Stimulated activated effector memory CD8-positive, alpha-beta T cell treated with anti-CD3 and anti-CD28 coated beads, Interleukin-12 subunit alpha, Interleukin-12 subunit beta, amount 100 ng/mL, for 72 hours (primary cell): ENCODE data around the gene GHR.
A peak's percentile ranks its signal among the peaks of the same experiment; 100 is the strongest.

Experiments
- ATAC-seq: fragments of 150-1000 bp; cut with Tn5 transposase; 2 replicates; pipeline ENCODE4 v1.10.0; 2021
- DNase-seq, 2 donors: peaks; one replicate each; pipeline ENCODE4 v3.0.0; 2021 to 2022; ENCODE audit warnings: low spot score in 2 of 2
- H3K27ac Mint-ChIP-seq: one replicate; pipeline ENCODE4 v1.8.0; 2022; ENCODE audit warnings: mild to moderate bottlenecking, mixed read lengths
- H3K36me3 Mint-ChIP-seq: one replicate; pipeline ENCODE4 v1.8.0; 2022; ENCODE audit warnings: mild to moderate bottlenecking, mixed read lengths
- H3K4me1 Mint-ChIP-seq: one replicate; pipeline ENCODE4 v1.8.0; 2022; ENCODE audit warnings: mixed read lengths
- H3K4me3 Mint-ChIP-seq: one replicate; pipeline ENCODE4 v1.8.0; 2022; ENCODE audit warnings: mild to moderate bottlenecking, mixed read lengths
- H3K9me3 Mint-ChIP-seq: one replicate; pipeline ENCODE4 v1.8.0; 2022; ENCODE audit warnings: mixed read lengths

The GHR gene

DNA sequence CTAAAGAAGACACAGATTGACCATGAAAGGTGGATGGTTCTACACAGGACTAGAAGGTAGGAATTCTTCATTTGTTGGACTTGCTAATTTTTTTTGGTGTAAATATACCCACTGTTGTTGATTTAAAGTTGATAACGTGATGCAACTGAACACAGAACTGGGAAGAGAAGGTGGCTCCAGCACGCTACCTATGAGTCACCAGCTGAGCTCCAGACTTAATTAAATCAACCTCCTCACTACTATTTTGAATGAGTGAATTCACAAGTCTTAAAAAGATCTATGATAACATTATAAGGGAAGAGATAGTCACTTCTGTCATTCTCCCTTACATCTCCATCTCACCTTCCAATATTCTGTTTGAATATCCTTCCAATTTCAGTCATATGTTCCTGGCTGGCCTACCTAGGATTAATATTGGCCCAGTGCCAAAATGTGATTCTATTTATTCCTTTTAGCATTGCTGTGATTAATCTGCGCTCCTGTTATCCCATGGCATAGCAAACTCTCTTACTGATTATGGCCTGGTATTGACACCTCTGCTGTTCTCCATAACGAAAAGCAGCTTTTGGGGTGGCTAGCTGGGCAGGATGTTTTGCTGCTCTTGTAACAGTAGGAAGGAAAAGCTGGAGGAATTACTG, 197.5 kb downstream of the GHR start:
- Mint-ChIP-seq H3K4me1 (no peaks in the 10 kb centered on the region), H3K9me3 (no peaks in the 10 kb centered on the region), H3K27ac (no peak overlapping the region), H3K4me3 (no peak overlapping the region), H3K36me3 (no peaks in the 10 kb centered on the region)
- no peak for ATAC-seq
- DNase-seq: no peak

DNA sequence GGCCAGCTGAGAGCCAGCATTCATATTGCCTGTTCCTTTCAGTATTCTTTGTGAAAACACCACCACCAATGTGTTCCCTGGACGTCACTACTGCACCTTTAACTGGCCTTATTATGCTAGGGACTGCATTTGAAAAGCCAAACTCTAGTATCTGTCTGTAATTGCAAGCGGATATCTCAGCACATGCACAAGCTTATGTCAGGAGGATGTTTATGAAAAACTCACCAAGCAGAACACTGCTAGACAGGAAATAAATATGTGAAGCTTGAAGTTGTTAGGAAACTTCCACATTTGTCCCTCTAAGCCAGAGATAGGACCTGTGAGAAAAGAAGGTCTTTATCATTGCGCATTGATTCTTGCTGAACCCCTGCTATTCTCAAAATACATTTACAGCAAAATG, 198.0 kb downstream of the GHR start:
- Mint-ChIP-seq H3K9me3 (no peaks in the 10 kb centered on the region), H3K36me3 (no peaks in the 10 kb centered on the region), H3K27ac (no peak overlapping the region), H3K4me3 (no peak overlapping the region), H3K4me1 (no peaks in the 10 kb centered on the region)
- DNase-seq (no peak), ATAC-seq (no peak)

DNA sequence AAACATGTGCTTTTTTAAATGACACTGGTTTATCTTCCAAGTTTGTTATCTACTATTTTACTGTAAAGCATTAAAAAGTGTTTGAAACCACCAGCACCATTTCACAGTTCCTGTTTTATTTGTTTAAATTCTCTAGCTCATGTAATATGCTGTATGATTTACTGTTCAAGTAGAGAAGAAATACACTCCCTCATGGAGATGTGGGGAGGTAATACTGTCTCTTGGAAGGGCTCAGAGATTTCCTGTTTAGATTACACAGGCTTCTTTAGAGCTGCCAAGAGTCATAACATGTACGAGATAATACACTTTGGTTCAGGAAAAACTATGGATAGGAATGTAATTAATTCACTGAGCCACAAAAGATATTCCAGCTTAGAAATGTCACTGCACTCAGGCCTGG, 198.4 kb downstream of the GHR start:
- H3K4me1 Mint-ChIP-seq: no peaks in the 10 kb centered on the region
- H3K4me3 Mint-ChIP-seq: no peak overlapping the region
- no peaks in the 10 kb centered on the region for H3K9me3 Mint-ChIP-seq
- no peak for DNase-seq
- no peak for ATAC-seq
- H3K27ac Mint-ChIP-seq: no peak overlapping the region
- no peaks in the 10 kb centered on the region for H3K36me3 Mint-ChIP-seq

GRCh38 chr5:42624912-42625311, 201.7 kb downstream of the GHR start:
- H3K9me3 Mint-ChIP-seq: no peaks in the 10 kb centered on the region
- no peak for DNase-seq
- no peak for ATAC-seq
- H3K27ac Mint-ChIP-seq: no peak overlapping the region
- no peaks in the 10 kb centered on the region for H3K4me1 Mint-ChIP-seq
- H3K36me3 Mint-ChIP-seq: no peaks in the 10 kb centered on the region
- H3K4me3 Mint-ChIP-seq: no peak overlapping the region

DNA sequence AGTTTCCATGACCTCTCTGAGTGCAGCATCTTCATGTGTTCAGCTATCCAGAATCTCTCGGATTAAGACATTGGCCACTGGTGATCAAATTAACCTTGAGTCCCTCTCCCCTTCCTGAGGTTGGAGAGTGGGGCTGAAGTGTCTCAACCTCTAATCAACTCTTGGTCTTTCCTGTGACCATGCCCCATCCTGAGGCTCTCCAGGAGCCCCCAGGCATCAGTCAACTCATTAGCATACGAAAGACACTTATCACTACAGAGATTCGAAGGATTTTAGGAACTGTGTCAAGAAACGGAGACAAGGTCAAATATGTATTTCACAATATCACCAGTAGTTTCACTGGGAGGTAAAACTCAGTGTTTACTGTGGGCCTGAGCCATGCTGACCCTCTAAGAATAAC, 203.2 kb downstream of the GHR start:
- Mint-ChIP-seq H3K27ac (no peak overlapping the region), H3K4me3 (no peak overlapping the region), H3K36me3 (no peaks in the 10 kb centered on the region), H3K4me1 (no peaks in the 10 kb centered on the region), H3K9me3 (no peaks in the 10 kb centered on the region)
- no peak for DNase-seq
- ATAC-seq: no peak

DNA sequence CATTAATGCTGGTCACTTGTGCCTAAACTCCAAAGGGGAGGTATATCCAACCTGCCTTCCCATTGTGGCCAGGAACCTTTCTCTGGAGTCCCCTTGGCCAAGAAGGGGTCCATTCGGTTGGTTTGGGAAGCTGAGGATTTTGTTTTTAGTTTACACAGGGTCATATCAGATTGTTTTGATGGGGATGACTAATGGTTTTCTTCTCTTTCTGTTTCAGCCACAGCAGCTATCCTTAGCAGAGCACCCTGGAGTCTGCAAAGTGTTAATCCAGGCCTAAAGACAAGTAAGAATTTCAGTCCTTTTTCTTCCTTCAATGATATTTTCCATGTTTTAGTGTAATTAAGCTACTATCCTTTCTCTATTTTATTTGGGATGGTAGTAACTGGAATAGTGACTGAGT, 205.6 kb downstream of the GHR start:
- ATAC-seq (no peak), DNase-seq (no peak)
- no peaks in the 10 kb centered on the region for H3K36me3 Mint-ChIP-seq
- no peak overlapping the region for H3K4me3 Mint-ChIP-seq
- no peaks in the 10 kb centered on the region for H3K9me3 Mint-ChIP-seq
- H3K27ac Mint-ChIP-seq: no peak overlapping the region
- no peaks in the 10 kb centered on the region for H3K4me1 Mint-ChIP-seq

DNA sequence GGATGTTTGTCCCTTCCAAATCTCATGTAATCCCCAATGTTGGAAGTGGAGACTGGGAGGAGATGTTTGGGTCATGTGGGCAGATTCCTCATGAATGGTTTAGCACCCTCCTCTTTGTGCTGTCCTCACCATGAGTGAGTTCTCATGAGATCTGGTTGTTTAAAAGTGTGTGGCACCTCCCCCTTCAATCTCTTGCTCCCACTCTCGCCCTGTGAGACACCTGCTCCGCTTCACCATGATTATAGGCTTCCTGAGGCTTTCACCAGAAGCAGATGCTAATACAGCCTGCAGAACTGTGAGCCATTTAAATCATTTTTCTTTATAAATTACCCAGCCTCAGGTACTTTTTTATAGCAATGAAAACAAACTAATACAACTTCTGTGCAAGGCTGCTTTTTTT, 206.0 kb downstream of the GHR start:
- Mint-ChIP-seq H3K9me3 (no peaks in the 10 kb centered on the region), H3K4me1 (no peaks in the 10 kb centered on the region), H3K27ac (no peak overlapping the region), H3K4me3 (no peak overlapping the region), H3K36me3 (no peaks in the 10 kb centered on the region)
- no peak for DNase-seq
- no peak for ATAC-seq

DNA sequence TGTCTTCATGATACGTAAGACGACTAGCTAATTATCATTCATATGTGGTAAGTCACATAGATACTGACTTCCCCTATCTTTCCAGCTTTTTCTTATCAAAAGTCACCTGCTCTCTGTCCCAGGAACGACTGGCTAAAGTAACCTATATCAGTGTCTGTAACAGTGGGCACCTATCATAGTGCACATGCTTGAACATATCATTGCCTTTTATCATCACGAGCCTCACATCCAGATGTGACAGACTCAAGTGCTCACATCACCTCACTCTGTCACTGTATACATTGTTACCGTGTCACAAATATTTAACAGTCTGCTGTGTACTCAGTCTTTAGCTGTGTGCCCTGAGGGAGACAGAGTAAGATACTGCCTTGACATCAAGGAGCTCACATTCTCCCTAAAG, 208.0 kb downstream of the GHR start:
- H3K4me1 Mint-ChIP-seq: no peaks in the 10 kb centered on the region
- no peak overlapping the region for H3K27ac Mint-ChIP-seq
- no peaks in the 10 kb centered on the region for H3K9me3 Mint-ChIP-seq
- ATAC-seq (peak; percentile 19), DNase-seq (no peak)
- H3K36me3 Mint-ChIP-seq: no peaks in the 10 kb centered on the region
- H3K4me3 Mint-ChIP-seq: no peak overlapping the region

DNA sequence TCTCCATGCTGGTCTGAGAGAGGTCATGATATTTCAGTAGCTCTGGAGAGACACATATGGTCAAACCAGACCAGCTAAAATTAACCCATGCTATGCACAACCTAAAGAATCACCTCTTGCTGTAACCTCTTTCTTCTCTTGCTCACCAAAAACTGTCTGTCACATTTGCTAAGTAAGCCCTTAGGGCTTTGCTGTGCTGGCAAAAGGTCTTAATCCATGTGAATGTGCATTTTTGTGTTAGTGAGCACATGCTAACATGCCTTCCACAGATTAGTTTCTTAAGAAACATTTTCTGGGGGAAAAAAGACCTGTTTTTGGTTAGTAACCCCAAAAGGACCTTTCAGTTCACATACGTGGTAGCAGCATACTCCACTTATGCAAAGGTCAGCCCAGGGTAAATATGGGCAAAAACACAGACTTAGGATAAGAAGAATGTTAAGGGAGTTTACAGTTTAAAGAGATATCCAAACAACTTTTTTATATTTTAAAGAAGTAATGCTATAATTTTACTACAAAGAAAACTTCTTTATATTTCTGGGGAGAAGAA, 209.2 kb downstream of the GHR start:
- H3K4me1 Mint-ChIP-seq: no peaks in the 10 kb centered on the region
- H3K27ac Mint-ChIP-seq: no peak overlapping the region
- H3K36me3 Mint-ChIP-seq: no peaks in the 10 kb centered on the region
- no peaks in the 10 kb centered on the region for H3K9me3 Mint-ChIP-seq
- ATAC-seq (no peak), DNase-seq (no peak)
- no peak overlapping the region for H3K4me3 Mint-ChIP-seq

DNA sequence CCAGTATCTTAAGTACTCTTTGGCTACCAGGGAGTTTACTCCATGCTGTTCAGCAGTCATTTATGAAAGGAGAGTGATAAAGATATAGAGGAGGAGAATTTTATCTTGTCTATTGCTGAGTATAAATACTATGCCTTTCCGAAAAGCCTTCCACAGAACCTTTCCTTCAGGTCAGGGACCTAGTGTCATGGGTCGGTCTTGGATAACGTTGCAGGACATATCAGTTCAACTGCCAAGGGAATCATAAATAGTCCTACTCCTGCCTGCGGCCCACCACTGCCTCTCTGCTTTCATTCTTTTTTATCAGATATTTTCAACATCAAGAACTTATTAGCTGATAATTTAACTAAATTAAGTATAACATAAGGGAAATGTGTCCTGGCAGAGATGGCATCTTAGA, 211.3 kb downstream of the GHR start:
- H3K36me3 Mint-ChIP-seq: no peaks in the 10 kb centered on the region
- no peaks in the 10 kb centered on the region for H3K4me1 Mint-ChIP-seq
- H3K27ac Mint-ChIP-seq: no peak overlapping the region
- H3K4me3 Mint-ChIP-seq: no peak overlapping the region
- no peaks in the 10 kb centered on the region for H3K9me3 Mint-ChIP-seq
- DNase-seq: no peak
- no peak for ATAC-seq

DNA sequence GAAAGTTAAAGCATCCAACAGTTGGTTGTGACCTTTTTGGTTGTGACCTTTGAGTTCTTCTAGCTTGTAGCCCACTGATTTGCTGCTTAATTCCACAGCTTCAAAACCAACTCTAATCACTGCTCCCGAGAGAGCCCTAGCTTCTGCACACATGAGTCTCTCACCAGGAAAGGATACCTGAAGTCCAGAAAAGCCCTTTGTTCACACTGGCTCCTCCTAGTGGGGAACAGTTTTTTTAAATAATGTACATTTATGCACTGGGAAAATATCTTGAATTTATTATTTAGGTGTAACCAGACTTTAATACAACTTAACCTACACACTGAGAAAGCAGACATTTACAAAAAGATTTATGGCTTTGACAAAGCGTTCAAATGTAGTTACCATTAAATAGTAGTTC, 213.2 kb downstream of the GHR start:
- Mint-ChIP-seq H3K9me3 (no peaks in the 10 kb centered on the region), H3K27ac (no peak overlapping the region), H3K4me3 (no peak overlapping the region), H3K4me1 (no peaks in the 10 kb centered on the region), H3K36me3 (no peaks in the 10 kb centered on the region)
- DNase-seq (no peak), ATAC-seq (no peak)

- no peak overlapping the region for H3K27ac Mint-ChIP-seq
- H3K4me1 Mint-ChIP-seq: no peaks in the 10 kb centered on the region
- no peaks in the 10 kb centered on the region for H3K9me3 Mint-ChIP-seq
- no peak for DNase-seq
- H3K36me3 Mint-ChIP-seq: no peaks in the 10 kb centered on the region
- H3K4me3 Mint-ChIP-seq: no peak overlapping the region
- ATAC-seq: no peak
Measured at GRCh38 chr5:42636946-42637345, 213.7 kb downstream of the GHR start.

DNA sequence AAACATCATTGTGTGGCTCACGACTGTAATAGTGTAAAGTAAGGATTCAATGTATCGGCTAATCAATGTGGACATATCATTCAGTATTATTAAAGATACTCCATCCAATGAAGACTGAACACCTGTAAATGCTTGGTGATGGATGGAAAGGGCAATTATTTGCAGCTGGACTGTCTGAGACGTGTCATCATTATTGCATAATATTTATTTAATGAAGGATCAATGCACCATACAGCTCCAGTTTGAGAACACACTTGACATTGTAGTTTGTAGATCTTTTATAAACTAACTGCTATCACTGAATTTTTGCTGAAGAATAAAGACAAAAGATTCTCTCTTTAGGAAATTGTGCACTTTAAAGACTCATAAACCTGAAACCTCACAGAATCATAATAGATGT, 215.7 kb downstream of the GHR start:
- H3K4me3 Mint-ChIP-seq: no peak overlapping the region
- no peaks in the 10 kb centered on the region for H3K36me3 Mint-ChIP-seq
- no peaks in the 10 kb centered on the region for H3K4me1 Mint-ChIP-seq
- ATAC-seq (no peak), DNase-seq (no peak)
- no peak overlapping the region for H3K27ac Mint-ChIP-seq
- H3K9me3 Mint-ChIP-seq: no peaks in the 10 kb centered on the region

DNA sequence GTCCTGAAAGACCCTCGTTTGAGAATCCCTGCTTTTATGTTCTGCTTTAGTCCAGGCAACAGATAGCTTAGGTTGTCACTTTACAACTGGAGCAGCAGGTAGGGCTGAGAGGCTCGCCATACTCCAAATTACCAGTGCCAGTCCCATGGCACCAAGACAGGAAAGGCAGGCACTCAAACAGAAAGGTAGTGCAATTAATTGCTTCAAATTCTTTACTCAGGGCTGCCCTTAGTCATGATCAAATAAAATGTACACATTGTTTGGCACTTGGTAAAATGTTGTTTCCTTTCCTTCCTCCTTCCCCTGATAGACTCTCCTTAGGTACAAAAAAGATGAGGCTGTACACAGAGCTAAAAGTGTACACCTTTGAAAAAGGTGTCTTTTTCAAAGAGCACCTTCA, 217.6 kb downstream of the GHR start:
- DNase-seq: no peak
- no peak overlapping the region for H3K4me3 Mint-ChIP-seq
- no peak for ATAC-seq
- H3K36me3 Mint-ChIP-seq: no peaks in the 10 kb centered on the region
- H3K4me1 Mint-ChIP-seq: no peaks in the 10 kb centered on the region
- no peak overlapping the region for H3K27ac Mint-ChIP-seq
- H3K9me3 Mint-ChIP-seq: no peaks in the 10 kb centered on the region

DNA sequence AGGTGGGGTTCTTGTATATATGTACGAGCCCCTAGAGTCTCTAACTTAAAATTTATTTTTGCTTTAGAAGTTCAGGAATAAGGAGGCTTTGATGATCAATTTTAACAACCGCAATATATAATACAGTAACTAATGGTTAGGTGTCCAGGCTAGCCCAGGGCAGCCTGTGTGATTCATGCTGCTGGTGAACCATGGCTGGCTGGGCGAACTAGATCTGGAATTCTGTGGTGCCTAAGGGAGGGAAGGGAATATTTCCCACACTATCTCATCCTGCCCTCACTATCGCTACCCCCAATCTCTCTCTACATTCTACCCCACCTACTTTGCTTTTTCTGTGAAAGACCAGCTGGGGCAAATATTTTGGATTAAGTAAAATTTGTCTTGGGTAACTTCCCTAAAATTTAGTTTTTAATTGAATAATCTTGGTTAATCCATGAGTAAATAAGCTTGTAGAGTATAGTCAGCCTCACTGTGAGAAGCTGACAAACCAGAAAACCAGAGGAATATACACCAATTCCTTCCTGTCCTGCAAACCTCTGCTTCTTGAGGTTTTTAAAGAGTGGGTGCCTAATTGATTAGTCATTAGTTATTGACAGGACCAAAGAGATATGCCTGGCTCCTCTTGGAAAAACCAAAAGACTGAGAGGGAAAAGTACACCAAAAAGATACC, 218.2 kb downstream of the GHR start:
- Mint-ChIP-seq H3K4me3 (no peak overlapping the region), H3K4me1 (no peaks in the 10 kb centered on the region), H3K9me3 (no peaks in the 10 kb centered on the region), H3K36me3 (no peaks in the 10 kb centered on the region), H3K27ac (no peak overlapping the region)
- no peak for DNase-seq
- ATAC-seq: no peak

GRCh38 chr5:42642006-42642405, 218.8 kb downstream of the GHR start:
- H3K4me1 Mint-ChIP-seq: no peaks in the 10 kb centered on the region
- H3K9me3 Mint-ChIP-seq: no peaks in the 10 kb centered on the region
- no peak overlapping the region for H3K27ac Mint-ChIP-seq
- no peaks in the 10 kb centered on the region for H3K36me3 Mint-ChIP-seq
- ATAC-seq: no peak
- no peak for DNase-seq
- H3K4me3 Mint-ChIP-seq: no peak overlapping the region
